Parathyroid adenoma (tissue), 2 donors: ENCODE results near the gene ANGPT4.

Experiments used
- H2AFZ ChIP-seq: fragments of 300-600 bp; sonication (generic); one replicate; pipeline ENCODE4 v1.7.0; 2017; ENCODE audit warnings: antibody characterized with exemption, mild to moderate bottlenecking
- H3K27ac ChIP-seq: fragments of 300-600 bp; sonication (generic); one replicate; pipeline ENCODE4 v1.7.0; 2017
- H3K27me3 ChIP-seq: fragments of 300-600 bp; sonication (generic); one replicate; pipeline ENCODE4 v1.7.0; 2017; ENCODE audit warnings: low read length; ENCODE audit not compliant: control insufficient read depth, insufficient read depth
- H3K36me3 ChIP-seq: fragments of 300-600 bp; sonication (generic); one replicate; pipeline ENCODE4 v1.7.0; 2017; ENCODE audit warnings: low read length; ENCODE audit not compliant: control insufficient read depth, insufficient read depth
- H3K4me1 ChIP-seq: fragments of 300-600 bp; sonication (generic); one replicate; pipeline ENCODE4 v1.7.0; 2017; ENCODE audit warnings: control low read depth
- H3K4me2 ChIP-seq: fragments of 300-600 bp; sonication (generic); one replicate; pipeline ENCODE4 v1.7.0; 2017; ENCODE audit warnings: low read length
- H3K4me3 ChIP-seq: fragments of 300-600 bp; sonication (generic); one replicate; pipeline ENCODE4 v1.7.0; 2017; ENCODE audit warnings: low read depth, low read length
- H3K79me2 ChIP-seq: fragments of 300-600 bp; sonication (generic); one replicate; pipeline ENCODE4 v1.7.0; 2017; ENCODE audit warnings: control low read depth
- H3K9ac ChIP-seq: fragments of 300-600 bp; sonication (generic); one replicate; pipeline ENCODE4 v1.7.0; 2017; ENCODE audit warnings: mild to moderate bottlenecking
- H3K9me3 ChIP-seq: fragments of 300-600 bp; sonication (generic); one replicate; pipeline ENCODE4 v1.7.0; 2017; ENCODE audit warnings: low read length; ENCODE audit not compliant: control insufficient read depth
- TF ChIP-seq, protein P1 (sequence below): fragments of 300-600 bp; sonication (generic); IDR thresholded peaks from one replicate; pipeline ENCODE4 v1.7.0; 2017; ENCODE audit warnings: antibody characterized with exemption, mild to moderate bottlenecking
- donor health status: primary hyperparathyroidism.

Gene ANGPT4

GRCh38 chr20:844473-845225, 71.5 kb downstream of the ANGPT4 start:
- H3K4me3 ChIP-seq, result peak overlapping the region; percentile 28
- H3K4me2 ChIP-seq, result peak overlapping the region; percentile 58
- H3K4me1 ChIP-seq, result peaks cover 23% of the 10 kb centered on the region
- TF ChIP-seq, protein P1, sequence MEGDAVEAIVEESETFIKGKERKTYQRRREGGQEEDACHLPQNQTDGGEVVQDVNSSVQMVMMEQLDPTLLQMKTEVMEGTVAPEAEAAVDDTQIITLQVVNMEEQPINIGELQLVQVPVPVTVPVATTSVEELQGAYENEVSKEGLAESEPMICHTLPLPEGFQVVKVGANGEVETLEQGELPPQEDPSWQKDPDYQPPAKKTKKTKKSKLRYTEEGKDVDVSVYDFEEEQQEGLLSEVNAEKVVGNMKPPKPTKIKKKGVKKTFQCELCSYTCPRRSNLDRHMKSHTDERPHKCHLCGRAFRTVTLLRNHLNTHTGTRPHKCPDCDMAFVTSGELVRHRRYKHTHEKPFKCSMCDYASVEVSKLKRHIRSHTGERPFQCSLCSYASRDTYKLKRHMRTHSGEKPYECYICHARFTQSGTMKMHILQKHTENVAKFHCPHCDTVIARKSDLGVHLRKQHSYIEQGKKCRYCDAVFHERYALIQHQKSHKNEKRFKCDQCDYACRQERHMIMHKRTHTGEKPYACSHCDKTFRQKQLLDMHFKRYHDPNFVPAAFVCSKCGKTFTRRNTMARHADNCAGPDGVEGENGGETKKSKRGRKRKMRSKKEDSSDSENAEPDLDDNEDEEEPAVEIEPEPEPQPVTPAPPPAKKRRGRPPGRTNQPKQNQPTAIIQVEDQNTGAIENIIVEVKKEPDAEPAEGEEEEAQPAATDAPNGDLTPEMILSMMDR, result no peak
- H3K79me2 ChIP-seq, result peaks cover 9% of the 10 kb centered on the region
- no peaks in the 10 kb centered on the region for H3K9me3 ChIP-seq
- peak overlapping the region; percentile 41 for H3K27ac ChIP-seq
- no peaks in the 10 kb centered on the region for H3K27me3 ChIP-seq
- no peaks in the 10 kb centered on the region for H3K36me3 ChIP-seq
- H2AFZ ChIP-seq, result peak overlapping the region; percentile 63
- H3K9ac ChIP-seq, result no peak overlapping the region

DNA sequence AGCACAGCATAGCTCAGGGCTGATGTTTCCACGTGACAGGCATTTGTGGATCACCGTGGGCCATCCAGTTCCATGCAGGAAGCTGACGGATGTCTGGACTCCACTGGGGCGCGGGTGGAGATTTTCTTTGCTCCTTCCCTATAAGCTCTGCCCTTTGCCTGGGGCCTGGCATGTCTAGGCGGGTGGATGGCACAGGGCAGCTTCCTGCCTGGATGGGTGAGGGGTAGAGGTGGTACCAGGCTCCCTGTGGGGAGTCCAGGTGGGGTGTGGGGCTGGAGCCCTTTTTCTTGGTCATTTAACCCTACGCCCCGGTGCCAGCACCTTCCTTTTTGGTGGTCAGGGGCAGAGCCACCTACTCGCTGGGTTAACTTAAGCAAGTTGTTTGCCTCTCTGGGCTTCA, 72.2 kb downstream of the ANGPT4 start:
- no peak overlapping the region for H2AFZ ChIP-seq
- no peak overlapping the region for H3K4me3 ChIP-seq
- no peaks in the 10 kb centered on the region for H3K27me3 ChIP-seq
- no peaks in the 10 kb centered on the region for H3K9me3 ChIP-seq
- no peak overlapping the region for H3K4me2 ChIP-seq
- peaks cover 23% of the 10 kb centered on the region for H3K4me1 ChIP-seq
- no peak overlapping the region for H3K9ac ChIP-seq
- H3K27ac ChIP-seq, result peak overlapping the region; percentile 41
- H3K36me3 ChIP-seq, result no peaks in the 10 kb centered on the region
- peaks cover 12% of the 10 kb centered on the region for H3K79me2 ChIP-seq
- TF ChIP-seq, protein P1, result no peak

GRCh38 chr20:842547-842940, 73.6 kb downstream of the ANGPT4 start:
- H3K4me2 ChIP-seq, result peak overlapping the region; percentile 78
- no peak overlapping the region for H3K9ac ChIP-seq
- H2AFZ ChIP-seq, result peak overlapping the region; percentile 78
- peak overlapping the region; percentile 58 for H3K4me3 ChIP-seq
- H3K27me3 ChIP-seq, result no peaks in the 10 kb centered on the region
- peak overlapping the region; percentile 72 for H3K27ac ChIP-seq
- no peaks in the 10 kb centered on the region for H3K9me3 ChIP-seq
- H3K36me3 ChIP-seq, result no peaks in the 10 kb centered on the region
- TF ChIP-seq, protein P1, result no peak
- H3K4me1 ChIP-seq, result peaks cover 23% of the 10 kb centered on the region
- H3K79me2 ChIP-seq, result peaks cover 15% of the 10 kb centered on the region

DNA sequence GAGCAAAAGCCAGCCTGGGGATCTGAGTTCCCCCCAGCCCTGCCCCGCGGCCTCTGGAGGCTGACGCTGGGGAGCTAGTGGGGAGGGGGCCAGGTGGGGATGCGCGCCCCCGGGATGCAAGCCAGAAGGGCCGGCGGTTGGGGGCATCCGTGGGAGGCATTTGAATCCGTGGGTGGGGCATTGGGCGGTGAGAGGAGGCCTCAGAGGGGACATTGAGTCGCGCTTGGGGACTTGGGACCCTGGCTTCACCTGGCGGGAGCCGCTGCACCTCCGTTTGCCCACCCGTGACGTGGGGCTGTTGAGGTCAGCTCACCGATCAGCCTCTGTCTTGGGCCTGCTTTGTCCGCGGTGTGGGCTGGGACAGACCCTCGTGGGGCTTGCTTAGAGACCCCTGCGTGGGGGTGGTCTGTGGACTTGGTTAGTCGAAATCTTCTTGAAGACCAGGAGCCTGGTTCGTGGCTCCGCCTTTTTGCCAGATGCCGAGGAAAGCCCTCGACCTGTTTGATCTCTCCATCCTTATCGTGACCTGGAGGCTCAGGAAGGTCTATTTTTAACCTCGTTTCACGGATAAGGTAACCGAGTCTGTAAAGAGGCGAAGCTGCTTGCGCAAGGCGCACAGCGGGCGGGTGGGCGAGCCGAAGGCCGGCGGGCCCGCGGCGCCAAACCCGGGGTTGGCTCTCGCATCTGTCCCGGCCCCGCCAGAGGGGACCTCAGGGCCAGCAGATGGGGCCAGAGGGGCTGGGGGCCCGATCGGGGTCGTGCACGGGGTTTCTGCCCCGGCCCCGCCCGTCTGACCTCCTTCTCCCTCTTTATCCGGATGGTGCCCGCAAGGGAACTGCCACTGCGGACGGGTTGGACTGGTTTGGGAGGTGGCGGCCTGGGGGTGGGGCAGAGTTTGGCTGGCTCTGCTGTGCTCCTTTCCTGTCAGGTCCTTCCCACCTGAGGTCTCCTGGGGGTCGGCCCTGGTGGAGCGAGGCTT, 74.3 kb downstream of the ANGPT4 start:
- Histone ChIP-seq H3K9me3 (no peaks in the 10 kb centered on the region), H3K4me2 (peak overlapping the region; percentile 78), H3K79me2 (peaks cover 20% of the 10 kb centered on the region), H3K4me3 (peak overlapping the region; percentile 58), H3K9ac (no peak overlapping the region), H3K27ac (peak overlapping the region; percentile 72), H2AFZ (peak overlapping the region; percentile 78), H3K36me3 (no peaks in the 10 kb centered on the region), H3K4me1 (peaks cover 23% of the 10 kb centered on the region), H3K27me3 (no peaks in the 10 kb centered on the region)
- TF ChIP-seq, protein P1, result no peak
